Cardiac muscle cell (in vitro differentiated cells and primary cell): ENCODE results near the gene VPS35L. TPM values are rescaled to one million over a fixed set of nuclear protein-coding genes. Genes with fewer than 3 reads are reported as not detected.

Source experiments
- DNase-seq, 2 donors: peaks; one replicate each; pipeline versions ENCODE4 v3.0.0 to v3.0.0-alpha.2; 2010 to 2017; ENCODE audit warnings: low read depth in 1 of 2, low spot score in 1 of 2
- H3K27ac ChIP-seq: fragments of 200-600 bp; sonication (generic); 2 replicates; pipeline ENCODE4 v1.5.1; 2016
- H3K27me3 ChIP-seq: fragments of 200-600 bp; sonication (generic); 2 replicates; pipeline ENCODE4 v1.6.0; 2016; ENCODE audit warnings: control low read depth
- H3K36me3 ChIP-seq: fragments of 200-600 bp; sonication (generic); 2 replicates; pipeline ENCODE4 v1.5.1; 2016; ENCODE audit warnings: control low read depth
- H3K4me1 ChIP-seq: fragments of 200-600 bp; sonication (generic); 2 replicates; pipeline ENCODE4 v1.8.1; 2017; ENCODE audit warnings: low read depth, mild to moderate bottlenecking, mixed run types
- H3K4me3 ChIP-seq: fragments of 200-600 bp; sonication (generic); 2 replicates; pipeline ENCODE4 v1.5.1; 2016; ENCODE audit warnings: mild to moderate bottlenecking
- H3K9me3 ChIP-seq: fragments of 200-600 bp; sonication (generic); 2 replicates; pipeline ENCODE4 v1.5.1; 2017; ENCODE audit warnings: low read depth, mild to moderate bottlenecking, control low read depth
- CTCF ChIP-seq: IDR thresholded peaks from 2 replicates; pipeline ENCODE4 v1.5.1; 2012; ENCODE audit warnings: low read depth, mild to moderate bottlenecking, low read length
- polyA plus RNA-seq: library from polyadenylated mRNA; unstranded; fragments of >200 nt; fragmentation: Nextera tagmentation; extraction: Ambion mirVana; gene quantifications from 2 replicates; pipeline ENCODE4 v1.2.1, GENCODE V29; 2016
- total RNA-seq: library from RNA; depleted of rRNA; stranded (reverse); fragments of >200 nt; gene quantifications from 2 replicates; pipeline ENCODE4 v1.2.3, GENCODE V29; 2016

Gene VPS35L
- total and polyA plus RNA-seq, 2 experiments from 2014 or later: 31.5 to 61.6 TPM

GRCh38 chr16:19694989-19695388 is 139.5 kb downstream of the VPS35L start:
- peaks cover 3% of the 10 kb centered on the region for H3K36me3 ChIP-seq
- TF ChIP-seq CTCF: no peak
- H3K27me3 ChIP-seq: no peaks in the 10 kb centered on the region
- H3K4me1 ChIP-seq: no peaks in the 10 kb centered on the region
- no peak overlapping the region for H3K4me3 ChIP-seq
- DNase-seq: no peak
- H3K9me3 ChIP-seq: no peaks in the 10 kb centered on the region
- H3K27ac ChIP-seq: no peak overlapping the region

GRCh38 chr16:19696328-19696727 is 140.8 kb downstream of the VPS35L start:
- peaks cover 3% of the 10 kb centered on the region for H3K36me3 ChIP-seq
- no peak overlapping the region for H3K27ac ChIP-seq
- no peaks in the 10 kb centered on the region for H3K27me3 ChIP-seq
- no peak for TF ChIP-seq CTCF
- no peak overlapping the region for H3K4me3 ChIP-seq
- H3K9me3 ChIP-seq: no peaks in the 10 kb centered on the region
- no peaks in the 10 kb centered on the region for H3K4me1 ChIP-seq
- peak in 1 of 2 donors; percentile 91 for DNase-seq

- no peak for TF ChIP-seq CTCF
- no peak overlapping the region for H3K27ac ChIP-seq
- no peak overlapping the region for H3K4me3 ChIP-seq
- DNase-seq: no peak
- H3K36me3 ChIP-seq: peaks cover 5% of the 10 kb centered on the region
- H3K4me1 ChIP-seq: no peaks in the 10 kb centered on the region
- H3K27me3 ChIP-seq: no peaks in the 10 kb centered on the region
- no peaks in the 10 kb centered on the region for H3K9me3 ChIP-seq
These were observed 141.5 kb downstream of the VPS35L start for GRCh38 chr16:19696961-19697360.

- no peak for DNase-seq
- Histone ChIP-seq H3K27me3 (no peaks in the 10 kb centered on the region), H3K4me3 (no peak overlapping the region), H3K4me1 (no peaks in the 10 kb centered on the region), H3K36me3 (peaks cover 9% of the 10 kb centered on the region), H3K9me3 (no peaks in the 10 kb centered on the region), H3K27ac (no peak overlapping the region)
- no peak for TF ChIP-seq CTCF
These were observed 142.3 kb downstream of the VPS35L start for GRCh38 chr16:19697756-19698318.

- Histone ChIP-seq H3K4me1 (no peaks in the 10 kb centered on the region), H3K27me3 (no peaks in the 10 kb centered on the region), H3K27ac (peak overlapping the region; percentile 39), H3K36me3 (peaks cover 9% of the 10 kb centered on the region), H3K9me3 (no peaks in the 10 kb centered on the region), H3K4me3 (no peak overlapping the region)
- TF ChIP-seq CTCF: no peak
- peak in 1 of 2 donors; percentile 71 for DNase-seq
These were observed 143.3 kb downstream of the VPS35L start for GRCh38 chr16:19698480-19699465.
